GM21619 (cell line): ENCODE data around the gene NINJ2.
"Not testable (repeated sequence)": the region's sequence is repeated elsewhere in the genome, so short reads cannot be mapped to it uniquely, and the experiment has no call there.

Source experiments
- ATAC-seq: cut with Tn5 transposase; IDR thresholded peaks from one replicate; pipeline ENCODE4 v1.9.1; 2021; ENCODE audit not compliant: unreplicated experiment

The NINJ2 gene

GRCh38 chr12:642633-643474, 20.4 kb downstream of the NINJ2 start:
- ATAC-seq = peak; percentile 50

GRCh38 chr12:641321-641720, 21.9 kb downstream of the NINJ2 start:
- not testable (repeated sequence) for ATAC-seq

- ATAC-seq = no peak
These were observed 22.5 kb downstream of the NINJ2 start for GRCh38 chr12:640773-641172.

- no peak for ATAC-seq
These were observed 23.3 kb downstream of the NINJ2 start for GRCh38 chr12:639988-640387.

- ATAC-seq = no peak
These were observed 23.7 kb downstream of the NINJ2 start for GRCh38 chr12:639566-639965.

- ATAC-seq = no peak
These were observed 24.2 kb downstream of the NINJ2 start for GRCh38 chr12:638953-639557.

- no peak for ATAC-seq
These were observed 26.6 kb downstream of the NINJ2 start for GRCh38 chr12:636632-637031.

GRCh38 chr12:633731-634130, 29.5 kb downstream of the NINJ2 start:
- ATAC-seq = no peak

GRCh38 chr12:632102-632696, 31.0 kb downstream of the NINJ2 start:
- ATAC-seq = no peak

- ATAC-seq = peak; percentile 95
These were observed 32.3 kb downstream of the NINJ2 start for GRCh38 chr12:630656-631632.

- not testable (repeated sequence) for ATAC-seq
These were observed 34.5 kb downstream of the NINJ2 start for GRCh38 chr12:628742-629078.

GRCh38 chr12:627863-628741, 35.1 kb downstream of the NINJ2 start:
- ATAC-seq = no peak

- no peak for ATAC-seq
These were observed 36.0 kb downstream of the NINJ2 start for GRCh38 chr12:627285-627684.

- no peak for ATAC-seq
These were observed 37.2 kb downstream of the NINJ2 start for GRCh38 chr12:625998-626397.

- no peak for ATAC-seq
These were observed 39.3 kb downstream of the NINJ2 start for GRCh38 chr12:623865-624372.

GRCh38 chr12:623172-623864, 39.9 kb downstream of the NINJ2 start:
- no peak for ATAC-seq

GRCh38 chr12:622416-622815, 40.8 kb downstream of the NINJ2 start:
- no peak for ATAC-seq

GRCh38 chr12:619346-619745, 43.9 kb downstream of the NINJ2 start:
- ATAC-seq = no peak

GRCh38 chr12:618605-619004, 44.6 kb downstream of the NINJ2 start:
- ATAC-seq = no peak
